Esophagus squamous epithelium (tissue), 5 donors: ENCODE measurements around the gene STAT3. TPM values are rescaled to one million over a fixed set of nuclear protein-coding genes. Genes with fewer than 3 reads are reported as not detected.
A peak's percentile ranks its signal among the peaks of the same experiment; 100 is the strongest.

ENCODE experiments used
- DNase-seq: peaks from one replicate; lab custom pipeline; 2025; lab: John Stamatoyannopoulos, UW
- H3K27ac ChIP-seq, 4 donors: fragments of 200-600 bp; sonication (generic); one replicate each; pipeline ENCODE4 v1.5.1; 2016 to 2019; ENCODE audit warnings: mild to moderate bottlenecking in 1 of 4
- H3K27me3 ChIP-seq, 4 donors: fragments of 200-600 bp; sonication (generic); 1 replicate in 3 of 4; 2 replicates in 1 of 4; pipeline versions ENCODE4 v1.5.1 to v1.6.0; 2017 to 2021; ENCODE audit warnings: antibody characterized with exemption in 1 of 4
- H3K36me3 ChIP-seq, 3 donors: fragments of 200-600 bp; sonication (generic); one replicate each; pipeline ENCODE4 v1.5.1; 2016 to 2019
- H3K4me1 ChIP-seq, 3 donors: fragments of 200-600 bp; sonication (generic); one replicate each; pipeline ENCODE4 v1.5.1; 2017 to 2019
- H3K4me3 ChIP-seq, 4 donors: fragments of 200-600 bp; sonication (generic); 1 replicate in 3 of 4; 2 replicates in 1 of 4; pipeline ENCODE4 v1.5.1; 2016 to 2019; ENCODE audit warnings: mild to moderate bottlenecking in 2 of 4, moderate library complexity in 1 of 4
- H3K9me3 ChIP-seq, 3 donors: fragments of 200-600 bp; sonication (generic); one replicate each; pipeline ENCODE4 v1.5.1; 2016 to 2019
- POLR2A ChIP-seq, 4 donors: fragments of 450-650 bp; IDR thresholded peaks; one replicate each; pipeline ENCODE4 v1.6.1; 2017; ENCODE audit warnings: antibody characterized with exemption in 4 of 4, mild to moderate bottlenecking in 4 of 4, moderate library complexity in 3 of 4
- WGBS, 2 donors: methylation state at CpG; one replicate each; pipeline ENCODE4 v1.1.5; 2018; 5-methylcytosine and 5-hydroxymethylcytosine counted together
- intact Hi-C: fragments of 100-400 bp; cut with DNase I; formaldehyde crosslinking; loops from one replicate; pipeline ENCODE4 v1.15.0; 2022
- total RNA-seq, 4 donors: library from RNA; depleted of rRNA; stranded (reverse); fragments of >200 nt; gene quantifications; one replicate each; pipeline ENCODE4 v1.1.0, GENCODE V29; 2016
- TF ChIP-seq, protein P1 (sequence below), 6 experiments: fragments of 450-650 bp in 4 of 6; fragments of 200-600 bp in 2 of 6; sonication (generic) in 2 of 6; IDR thresholded peaks; one replicate each; pipeline ENCODE4 v1.5.1; 2016 to 2019; ENCODE audit warnings: antibody characterized with exemption in 6 of 6, mild to moderate bottlenecking in 4 of 6, moderate library complexity in 4 of 6
- donor health status: DM: yes; HTN: yes; CAD: no.

STAT3 gene
- total RNA-seq, 4 donors from 2014 or later: 137 to 229 (median 176) TPM

DNA sequence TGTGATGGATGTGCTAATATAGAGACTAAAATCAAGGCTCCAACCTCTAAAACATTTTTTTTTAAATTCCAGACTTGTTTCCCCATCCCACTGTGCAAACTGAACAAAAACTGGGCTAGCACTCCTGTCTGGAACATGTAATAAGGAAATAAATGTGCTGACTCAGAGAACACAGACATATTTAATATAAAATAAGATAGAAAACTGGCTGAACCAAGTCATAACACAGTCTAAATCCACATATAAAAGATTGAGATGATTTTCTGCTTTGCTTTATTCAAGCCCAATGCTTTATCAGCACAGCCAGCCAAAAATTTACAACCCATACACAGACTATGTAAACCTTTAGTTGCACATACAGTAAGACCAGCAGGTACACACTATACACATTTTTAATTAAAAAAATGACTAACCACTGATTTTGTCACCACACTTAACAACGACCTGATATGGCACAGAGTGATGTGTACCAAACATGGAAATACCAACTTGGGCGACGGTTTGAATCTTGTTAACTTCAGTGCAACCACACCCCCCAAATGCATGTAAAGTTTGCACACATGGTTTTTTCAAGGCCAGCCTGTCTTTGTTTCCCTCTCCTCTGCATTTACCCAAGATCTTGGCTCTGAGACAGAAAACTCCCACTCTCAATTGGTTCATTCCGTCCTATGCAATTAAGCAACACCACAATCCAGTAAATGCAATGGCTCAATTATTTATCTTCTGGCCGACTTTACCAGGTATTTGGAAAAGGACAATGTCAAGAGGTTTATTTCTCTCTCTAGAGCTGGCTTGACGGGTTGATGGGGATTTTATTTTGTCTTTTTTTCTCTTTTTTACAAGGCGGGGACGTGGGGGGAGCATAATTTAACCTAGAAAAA, 1.2 kb downstream of the STAT3 start:
- no peak for DNase-seq
- Histone ChIP-seq H3K36me3 (peaks cover 0 to 19% (median 0%) of the 10 kb centered on the region in 3 donors), H3K4me3 (peak overlapping the region; percentile 82 to 100 (median 94)), H3K27ac (peak overlapping the region; percentile 94 to 100 (median 100)), H3K4me1 (peaks cover 10 to 67% (median 31%) of the 10 kb centered on the region in 3 donors), H3K27me3 (no peaks in the 10 kb centered on the region), H3K9me3 (no peaks in the 10 kb centered on the region)
- intact Hi-C loops: no loop called here
- TF ChIP-seq, protein P1, sequence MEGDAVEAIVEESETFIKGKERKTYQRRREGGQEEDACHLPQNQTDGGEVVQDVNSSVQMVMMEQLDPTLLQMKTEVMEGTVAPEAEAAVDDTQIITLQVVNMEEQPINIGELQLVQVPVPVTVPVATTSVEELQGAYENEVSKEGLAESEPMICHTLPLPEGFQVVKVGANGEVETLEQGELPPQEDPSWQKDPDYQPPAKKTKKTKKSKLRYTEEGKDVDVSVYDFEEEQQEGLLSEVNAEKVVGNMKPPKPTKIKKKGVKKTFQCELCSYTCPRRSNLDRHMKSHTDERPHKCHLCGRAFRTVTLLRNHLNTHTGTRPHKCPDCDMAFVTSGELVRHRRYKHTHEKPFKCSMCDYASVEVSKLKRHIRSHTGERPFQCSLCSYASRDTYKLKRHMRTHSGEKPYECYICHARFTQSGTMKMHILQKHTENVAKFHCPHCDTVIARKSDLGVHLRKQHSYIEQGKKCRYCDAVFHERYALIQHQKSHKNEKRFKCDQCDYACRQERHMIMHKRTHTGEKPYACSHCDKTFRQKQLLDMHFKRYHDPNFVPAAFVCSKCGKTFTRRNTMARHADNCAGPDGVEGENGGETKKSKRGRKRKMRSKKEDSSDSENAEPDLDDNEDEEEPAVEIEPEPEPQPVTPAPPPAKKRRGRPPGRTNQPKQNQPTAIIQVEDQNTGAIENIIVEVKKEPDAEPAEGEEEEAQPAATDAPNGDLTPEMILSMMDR (IDR thresholded peaks at IDR 0.05): no peak
- TF ChIP-seq POLR2A (IDR thresholded peaks at IDR 0.05): no peak
- WGBS, 2 donors: 0 to 2% methylated on average over 8 of the region's 8 CpGs

GRCh38 chr17:42381898-42382297, 6.3 kb downstream of the STAT3 start:
- Histone ChIP-seq H3K4me1 (peaks cover 24 to 100% (median 53%) of the 10 kb centered on the region in 3 donors), H3K27ac (peak overlapping the region in 2 of 4 donors; percentile 23 to 43), H3K9me3 (no peaks in the 10 kb centered on the region), H3K36me3 (peaks cover 0 to 26% (median 0%) of the 10 kb centered on the region in 3 donors), H3K27me3 (no peaks in the 10 kb centered on the region), H3K4me3 (no peak overlapping the region)
- TF ChIP-seq, protein P1 (IDR thresholded peaks at IDR 0.05): no peak
- no peak for TF ChIP-seq POLR2A (IDR thresholded peaks at IDR 0.05)
- no peak for DNase-seq
- 72 to 75% methylated on average over 3 of the region's 3 CpGs for WGBS, 2 donors
- intact Hi-C loops: no loop called here

- peaks cover 16 to 94% (median 47%) of the 10 kb centered on the region in 3 donors for H3K4me1 ChIP-seq
- 64 to 67% methylated on average over 3 of the region's 3 CpGs for WGBS, 2 donors
- no peak for TF ChIP-seq POLR2A (IDR thresholded peaks at IDR 0.05)
- TF ChIP-seq, protein P1 (IDR thresholded peaks at IDR 0.05): no peak
- H3K36me3 ChIP-seq: peaks cover 0 to 26% (median 0%) of the 10 kb centered on the region in 3 donors
- no peaks in the 10 kb centered on the region for H3K9me3 ChIP-seq
- H3K4me3 ChIP-seq: no peak overlapping the region
- H3K27ac ChIP-seq: peak overlapping the region in 2 of 4 donors; percentile 43 to 81
- intact Hi-C loops: no loop called here
- no peaks in the 10 kb centered on the region for H3K27me3 ChIP-seq
- DNase-seq: no peak
Measured at GRCh38 chr17:42380935-42381334, 7.3 kb downstream of the STAT3 start.

DNA sequence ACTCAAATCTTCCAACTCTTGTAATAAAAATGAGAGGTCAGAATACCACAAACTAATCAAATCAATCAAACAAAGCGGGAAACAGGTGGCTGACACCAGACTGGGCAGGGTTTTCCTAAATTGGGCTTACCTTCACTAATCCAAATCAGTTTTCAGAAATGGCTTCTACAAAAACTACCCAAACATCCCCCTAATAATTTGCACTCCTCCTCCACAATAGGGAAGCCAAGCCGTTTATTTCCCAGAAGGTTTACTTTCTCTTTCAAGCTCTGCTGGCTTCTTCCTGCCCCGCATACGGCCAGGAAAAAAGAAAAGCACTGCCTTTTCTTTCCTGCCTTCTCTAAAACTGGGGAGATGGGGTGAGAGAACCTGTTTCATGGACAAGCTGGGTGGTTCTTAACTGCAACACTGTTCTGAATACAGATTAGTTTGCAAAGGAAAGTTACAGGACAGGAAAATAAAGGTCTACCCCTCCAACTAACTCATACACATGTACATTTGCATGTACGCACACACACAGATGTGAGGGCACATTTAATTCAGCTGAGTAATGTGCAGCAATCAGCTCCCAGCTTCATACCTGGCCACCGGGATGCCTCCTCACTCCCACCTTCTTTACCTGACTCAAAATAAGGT, 9.2 kb downstream of the STAT3 start:
- intact Hi-C loops: no loop called here
- TF ChIP-seq, protein P1 (IDR thresholded peaks at IDR 0.05): no peak
- no peak for TF ChIP-seq POLR2A (IDR thresholded peaks at IDR 0.05)
- 0 to 7% methylated on average over 6 of the region's 6 CpGs for WGBS, 2 donors
- Histone ChIP-seq H3K9me3 (no peaks in the 10 kb centered on the region), H3K4me1 (peaks cover 15 to 91% (median 48%) of the 10 kb centered on the region in 3 donors), H3K36me3 (peaks cover 0 to 23% (median 0%) of the 10 kb centered on the region in 3 donors), H3K27me3 (no peaks in the 10 kb centered on the region), H3K4me3 (peak overlapping the region in 3 of 4 donors; percentile 29 to 56 (median 29)), H3K27ac (peak overlapping the region; percentile 63 to 87 (median 82))
- DNase-seq: no peak
